ENCODE data around the gene VPS37C. TPM values are rescaled to one million over a fixed set of nuclear protein-coding genes. Genes with fewer than 3 reads are reported as not detected.

The VPS37C gene
- total and polyA plus RNA-seq, 9 of the 15 experiments (the other 6 are each of a cell fraction or from before 2014, with no cell fraction given) = 0.62 to 29.8 (median 11.5) TPM

GRCh38 chr11:61149624-61150615, 11.3 kb downstream of the VPS37C start (continued):
- TF ChIP-seq CREB3L1 (IDR thresholded peaks at IDR 0.05; ENCODE audit: borderline replicate concordance, low read depth) (no peak), ZNF384 (IDR thresholded peaks at IDR 0.05; ENCODE audit: low read depth, low read length) (no peak), DMBX1 (CRISPR knock-in tag; IDR thresholded peaks at IDR 0.05; ENCODE audit: borderline replicate concordance) (no peak), CBFA2T3 (IDR thresholded peaks at IDR 0.05) (peak; percentile 74), BRF2 (IDR thresholded peaks at IDR 0.05; ENCODE audit: borderline replicate concordance, insufficient read depth, insufficient read length) (no peak), E2F4 (CRISPR knock-in tag; IDR thresholded peaks at IDR 0.05; ENCODE audit: low read depth) (no peak), ZNF354B (CRISPR knock-in tag; IDR thresholded peaks at IDR 0.05) (no peak), PRPF4 (IDR thresholded peaks at IDR 0.05; ENCODE audit: insufficient read depth, low read depth, low read length, poor library complexity, severe bottlenecking) (no peak), HNRNPL (IDR thresholded peaks at IDR 0.05; ENCODE audit: low read depth, low read length) (no peak), ZBTB7A (IDR thresholded peaks at IDR 0.05; ENCODE audit: borderline replicate concordance, control insufficient read depth, low read depth, low read length) (peak; percentile 23; the same call in 1 of the 2 replicates), HMGN3 (IDR thresholded peaks at IDR 0.05; ENCODE audit: borderline replicate concordance, extremely low read depth, insufficient read length, low read depth, low read length) (peak; percentile 48), CBX8 (IDR thresholded peaks at IDR 0.05; ENCODE audit: borderline replicate concordance, extremely low read depth, low read depth, low read length, poor library complexity, severe bottlenecking) (no peak), E2F6 (IDR thresholded peaks at IDR 0.05; ENCODE audit: borderline replicate concordance in 1 of 2, extremely low read depth in 1 of 2, insufficient read depth in 1 of 2, insufficient read length in 1 of 2, low read depth in 1 of 2, low read length in 1 of 2, poor library complexity in 1 of 2, severe bottlenecking in 1 of 2) (peak; percentile 20 to 76), TCF7L2 (IDR thresholded peaks at IDR 0.05; ENCODE audit: low read depth, low read length) (no peak), ZBTB12 (CRISPR knock-in tag; IDR thresholded peaks at IDR 0.05) (no peak), ZNF174 (CRISPR knock-in tag; IDR thresholded peaks at IDR 0.05) (no peak), NONO (IDR thresholded peaks at IDR 0.05; ENCODE audit: low read depth in 2 of 2, low read length in 1 of 2) (no peak), TEAD4 (IDR thresholded peaks at IDR 0.05; ENCODE audit: low read length) (peak; percentile 42), TEAD4 (CRISPR knock-in tag; IDR thresholded peaks at IDR 0.05; ENCODE audit: borderline replicate concordance) (no peak)
